ENCODE measurements around the gene GAS5.

GAS5 gene

GRCh38 chr1:173867753-173868265 is at the start of gene GAS5:
Gene GAS5 (minus strand): TSS chr1:173867989.
- peaks cover 45 to 69% (median 61%) of the 10 kb centered on the region in 10 experiments for H3K4me1 ChIP-seq
- no peak for TF ChIP-seq Cebpa-rat (IDR thresholded peaks at IDR 0.05)
- peaks cover 44 to 61% (median 51%) of the 10 kb centered on the region in 11 experiments for H3K36me3 ChIP-seq

GRCh38 chr1:173917149-173917548 is 49.4 kb upstream of the GAS5 start, which contains the start of gene SERPINC1:
Gene SERPINC1 (minus strand): TSS chr1:173917327. CDS start chr1:173917259, 68 bp downstream.
- Histone ChIP-seq H3K27me3 (no peaks in the 10 kb centered on the region), H3K4me2 (no peak within 1 kb of the TSS), H3K9me3 (replicated peaks in 1 of 11) (no peaks in the 10 kb centered on the region), H3K9ac (no peak within 1 kb of the TSS), H3K36me3 (no peaks in the 10 kb centered on the region), H3K4me3 (no peak within 1 kb of the TSS), H3K27ac (no peak within 1 kb of the TSS), H3K4me1 (peaks cover 0 to 3% (median 0%) of the 10 kb centered on the region in 10 experiments; a peak in 1 of 20 replicates), H4K20me1 (no peaks in the 10 kb centered on the region)
- no peak for TF ChIP-seq Cebpa-rat (IDR thresholded peaks at IDR 0.05)

More at GRCh38 chr1:173867753-173868265, at the start of gene GAS5:
- H3K4me3 ChIP-seq: peak within 1 kb of the TSS; percentile 64 to 98 (median 91)
- H3K27ac ChIP-seq: peak within 1 kb of the TSS; percentile 89 to 97 (median 94)
- H3K9me3 ChIP-seq (replicated peaks in 1 of 11): no peaks in the 10 kb centered on the region; a peak in 1 of 22 replicates
- peaks cover 42 to 48% (median 44%) of the 10 kb centered on the region in 11 experiments; a peak in 21 of 22 replicates for H4K20me1 ChIP-seq
- H3K27me3 ChIP-seq: no peaks in the 10 kb centered on the region
- peak within 1 kb of the TSS; percentile 86 to 97 (median 91) for H3K4me2 ChIP-seq
- peak within 1 kb of the TSS; percentile 90 to 98 (median 93) for H3K9ac ChIP-seq

- no peak overlapping the region for H3K27ac ChIP-seq
- H4K20me1 ChIP-seq: no peaks in the 10 kb centered on the region
- H3K9me3 ChIP-seq (replicated peaks in 1 of 11): no peaks in the 10 kb centered on the region
- no peaks in the 10 kb centered on the region for H3K27me3 ChIP-seq
- no peaks in the 10 kb centered on the region for H3K36me3 ChIP-seq
- H3K9ac ChIP-seq: no peak overlapping the region
- no peak overlapping the region for H3K4me3 ChIP-seq
- H3K4me1 ChIP-seq: peaks cover 0 to 3% (median 0%) of the 10 kb centered on the region in 10 experiments; a peak in 1 of 20 replicates
- H3K4me2 ChIP-seq: no peak overlapping the region
- no peak for TF ChIP-seq Cebpa-rat (IDR thresholded peaks at IDR 0.05)
These were observed 48.9 kb upstream of the GAS5 start for GRCh38 chr1:173916667-173917066.

GRCh38 chr1:173915596-173915995 is 47.8 kb upstream of the GAS5 start:
- Histone ChIP-seq H3K27ac (no peak overlapping the region), H4K20me1 (no peaks in the 10 kb centered on the region), H3K9me3 (replicated peaks in 1 of 11) (no peaks in the 10 kb centered on the region), H3K9ac (no peak overlapping the region), H3K4me1 (peaks cover 0 to 3% (median 0%) of the 10 kb centered on the region in 10 experiments; a peak in 1 of 20 replicates), H3K36me3 (no peaks in the 10 kb centered on the region), H3K27me3 (no peaks in the 10 kb centered on the region), H3K4me2 (no peak overlapping the region), H3K4me3 (no peak overlapping the region)
- no peak for TF ChIP-seq Cebpa-rat (IDR thresholded peaks at IDR 0.05)

GRCh38 chr1:173914366-173914871 is 46.6 kb upstream of the GAS5 start:
- H3K9me3 ChIP-seq (replicated peaks in 1 of 11): no peaks in the 10 kb centered on the region
- H3K4me3 ChIP-seq: no peak overlapping the region
- no peaks in the 10 kb centered on the region for H4K20me1 ChIP-seq
- no peak overlapping the region for H3K27ac ChIP-seq
- H3K9ac ChIP-seq: no peak overlapping the region
- H3K4me2 ChIP-seq: no peak overlapping the region
- peaks cover 0 to 3% (median 0%) of the 10 kb centered on the region in 10 experiments; a peak in 1 of 20 replicates for H3K4me1 ChIP-seq
- H3K36me3 ChIP-seq: no peaks in the 10 kb centered on the region
- H3K27me3 ChIP-seq: no peaks in the 10 kb centered on the region
- no peak for TF ChIP-seq Cebpa-rat (IDR thresholded peaks at IDR 0.05)

GRCh38 chr1:173913111-173913510 is 45.3 kb upstream of the GAS5 start:
- TF ChIP-seq Cebpa-rat (IDR thresholded peaks at IDR 0.05): no peak
- no peak overlapping the region for H3K9ac ChIP-seq
- no peak overlapping the region for H3K27ac ChIP-seq
- H3K4me1 ChIP-seq: no peaks in the 10 kb centered on the region
- no peaks in the 10 kb centered on the region for H4K20me1 ChIP-seq
- H3K36me3 ChIP-seq: no peaks in the 10 kb centered on the region
- H3K27me3 ChIP-seq: no peaks in the 10 kb centered on the region
- no peak overlapping the region for H3K4me2 ChIP-seq
- no peak overlapping the region for H3K4me3 ChIP-seq
- H3K9me3 ChIP-seq (replicated peaks in 1 of 11): no peaks in the 10 kb centered on the region

- TF ChIP-seq Cebpa-rat (IDR thresholded peaks at IDR 0.05): no peak
- Histone ChIP-seq H3K9me3 (replicated peaks in 1 of 11) (no peaks in the 10 kb centered on the region), H3K4me1 (peaks cover 0 to 4% (median 0%) of the 10 kb centered on the region in 10 experiments; a peak in 1 of 20 replicates), H3K4me2 (no peak overlapping the region), H3K4me3 (no peak overlapping the region), H3K27ac (no peak overlapping the region), H3K36me3 (peaks cover 0 to 9% (median 0%) of the 10 kb centered on the region in 11 experiments; a peak in 1 of 22 replicates), H3K27me3 (no peaks in the 10 kb centered on the region), H4K20me1 (no peaks in the 10 kb centered on the region), H3K9ac (no peak overlapping the region)
These were observed 36.2 kb upstream of the GAS5 start for GRCh38 chr1:173903827-173904531.

GRCh38 chr1:173900992-173901391 is 33.2 kb upstream of the GAS5 start:
- Histone ChIP-seq H3K4me1 (peaks cover 0 to 11% (median 0%) of the 10 kb centered on the region in 10 experiments; a peak in 1 of 20 replicates), H3K36me3 (peaks cover 0 to 9% (median 0%) of the 10 kb centered on the region in 11 experiments; a peak in 1 of 22 replicates), H3K9me3 (replicated peaks in 1 of 11) (no peaks in the 10 kb centered on the region), H3K27ac (no peak overlapping the region), H3K9ac (no peak overlapping the region), H3K4me2 (no peak overlapping the region), H3K27me3 (no peaks in the 10 kb centered on the region), H4K20me1 (peaks cover 0 to 6% (median 0%) of the 10 kb centered on the region in 11 experiments; a peak in 1 of 22 replicates), H3K4me3 (no peak overlapping the region)
- TF ChIP-seq Cebpa-rat (IDR thresholded peaks at IDR 0.05): no peak

- H3K9me3 ChIP-seq (replicated peaks in 1 of 11): no peaks in the 10 kb centered on the region
- no peaks in the 10 kb centered on the region for H3K27me3 ChIP-seq
- peaks cover 0 to 13% (median 0%) of the 10 kb centered on the region in 11 experiments; a peak in 2 of 22 replicates for H3K36me3 ChIP-seq
- no peak for TF ChIP-seq Cebpa-rat (IDR thresholded peaks at IDR 0.05)
- no peak overlapping the region for H3K27ac ChIP-seq
- no peak overlapping the region for H3K4me3 ChIP-seq
- H3K4me1 ChIP-seq: 0 out of 20 replicates have a peak, but pooled peaks cover 0 to 11% (median 0%) of the 10 kb centered on the region in 10 experiments
- H3K9ac ChIP-seq: no peak overlapping the region
- peaks cover 0 to 6% (median 0%) of the 10 kb centered on the region in 11 experiments; a peak in 1 of 22 replicates for H4K20me1 ChIP-seq
- no peak overlapping the region for H3K4me2 ChIP-seq
These were observed 32.6 kb upstream of the GAS5 start for GRCh38 chr1:173900427-173900826.

All from BLaER1 treated with 17β-estradiol and CSF1 and Interleukin-3, amounts not matched to agents 10 nM and 100 nM (cell line).